ENCODE results near the gene CRADD. TPM values are rescaled to one million over a fixed set of nuclear protein-coding genes. Genes with fewer than 3 reads are reported as not detected.
A peak's percentile ranks its signal among the peaks of the same experiment; 100 is the strongest.
"Not testable (repeated sequence)": the region's sequence is repeated elsewhere in the genome, so short reads cannot be mapped to it uniquely, and the experiment has no call there.

The CRADD gene
- total RNA-seq, 2 donors from 2014 or later, result 56.1 to 94.8 TPM

DNA sequence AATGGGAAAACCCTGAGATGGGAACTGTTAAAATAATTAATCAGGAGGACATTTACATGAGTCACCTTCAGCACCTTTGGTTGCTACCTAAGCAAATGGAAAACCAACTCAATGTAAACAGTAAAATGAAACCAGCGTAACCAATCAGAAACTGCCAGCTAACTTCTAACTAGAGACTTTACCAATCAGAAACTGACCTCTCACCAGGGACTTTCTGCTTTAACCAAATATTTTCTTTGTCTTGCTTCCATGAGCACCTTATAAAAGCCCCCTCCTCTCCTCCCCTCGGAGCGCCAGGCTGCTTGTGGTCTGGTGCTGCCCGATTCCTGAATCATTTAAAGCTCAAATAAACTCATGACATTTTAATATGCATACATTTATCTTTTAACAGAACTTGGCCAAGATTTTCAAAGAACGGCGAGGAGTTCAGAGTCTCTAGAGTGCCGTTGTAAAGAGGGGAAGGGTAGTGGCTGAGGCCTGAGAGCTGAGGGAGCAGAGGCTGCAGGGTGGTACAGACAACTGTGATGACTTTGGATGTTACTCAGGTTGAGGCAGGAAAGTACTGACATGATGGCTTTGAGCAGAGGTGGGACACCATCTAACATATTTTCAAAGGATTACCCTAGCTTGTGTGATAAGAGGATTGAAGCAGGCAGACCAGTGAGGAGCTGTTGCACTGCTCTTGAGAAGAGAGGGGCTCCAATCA is 183.6 kb downstream of the CRADD start:
- no peaks in the 10 kb centered on the region for H3K27me3 ChIP-seq
- H3K27ac ChIP-seq, result no peak overlapping the region
- TF ChIP-seq CTCF (IDR thresholded peaks at IDR 0.05), result no peak
- DNase-seq (ENCODE audit: low spot score), result no peak
- H3K4me3 ChIP-seq, result no peak overlapping the region
- H3K9me3 ChIP-seq, result peaks cover 5 to 12% of the 10 kb centered on the region in 2 donors
- H3K4me1 ChIP-seq, result peaks cover 0 to 29% of the 10 kb centered on the region in 2 donors
- no peaks in the 10 kb centered on the region for H3K36me3 ChIP-seq

GRCh38 chr12:93862424-93862823 is 185.2 kb downstream of the CRADD start:
- Histone ChIP-seq H3K27ac (no peak overlapping the region), H3K4me3 (no peak overlapping the region), H3K27me3 (no peaks in the 10 kb centered on the region), H3K9me3 (peaks cover 12 to 25% of the 10 kb centered on the region in 2 donors), H3K4me1 (peaks cover 0 to 13% of the 10 kb centered on the region in 2 donors), H3K36me3 (no peaks in the 10 kb centered on the region)
- no peak for TF ChIP-seq CTCF (IDR thresholded peaks at IDR 0.05)
- DNase-seq (ENCODE audit: low spot score), result no peak

DNA sequence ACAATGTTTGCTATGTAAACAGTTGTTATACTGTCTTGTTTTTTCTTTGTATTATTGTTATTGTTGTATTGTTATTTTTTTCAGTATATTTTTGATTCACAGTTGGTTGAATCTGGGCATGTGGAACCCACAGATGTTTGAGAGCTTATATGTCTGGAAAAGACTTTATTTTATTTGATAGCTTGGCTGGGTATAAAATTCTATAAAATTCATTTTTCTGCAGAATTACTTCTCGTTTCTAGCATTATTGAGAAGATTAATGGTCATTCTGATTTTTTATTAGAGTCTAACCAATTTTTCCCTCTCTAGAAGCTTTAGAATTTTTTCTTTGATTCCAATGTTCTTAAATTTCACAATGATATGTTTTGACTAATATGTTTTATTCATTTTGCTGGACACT is 188.6 kb downstream of the CRADD start:
- no peak for DNase-seq (ENCODE audit: low spot score)
- no peak overlapping the region for H3K4me3 ChIP-seq
- no peaks in the 10 kb centered on the region for H3K4me1 ChIP-seq
- H3K27me3 ChIP-seq, result no peaks in the 10 kb centered on the region
- no peaks in the 10 kb centered on the region for H3K36me3 ChIP-seq
- H3K27ac ChIP-seq, result no peak overlapping the region
- peaks cover 12 to 32% of the 10 kb centered on the region in 2 donors for H3K9me3 ChIP-seq
- TF ChIP-seq CTCF (IDR thresholded peaks at IDR 0.05), result no peak

DNA sequence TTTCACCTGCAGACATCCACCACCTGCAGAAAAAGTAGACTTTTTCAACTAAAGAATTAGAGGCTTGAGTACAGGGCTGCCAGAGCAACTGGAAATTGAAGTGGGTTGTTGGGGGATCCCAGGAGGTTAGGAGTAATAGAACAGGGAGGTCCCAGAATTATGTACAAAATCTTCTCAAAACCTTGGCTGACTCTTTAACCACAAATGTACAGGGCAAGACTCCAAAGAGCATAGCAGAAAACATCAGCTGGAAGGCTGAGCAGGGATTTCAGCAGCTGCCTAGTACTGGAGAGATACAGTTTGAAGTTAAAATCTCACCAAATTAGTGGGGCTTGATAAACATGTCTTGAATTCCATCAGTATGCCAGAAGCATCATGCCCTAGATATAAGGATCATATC is 191.6 kb downstream of the CRADD start:
- no peak for TF ChIP-seq CTCF (IDR thresholded peaks at IDR 0.05)
- H3K27me3 ChIP-seq, result no peaks in the 10 kb centered on the region
- H3K4me3 ChIP-seq, result no peak overlapping the region
- H3K4me1 ChIP-seq, result no peaks in the 10 kb centered on the region
- no peaks in the 10 kb centered on the region for H3K36me3 ChIP-seq
- H3K9me3 ChIP-seq, result peaks cover 12 to 56% of the 10 kb centered on the region in 2 donors
- no peak for DNase-seq (ENCODE audit: low spot score)
- H3K27ac ChIP-seq, result peak overlapping the region in 1 of 2 donors; percentile 17

- no peak for DNase-seq (ENCODE audit: low spot score)
- no peaks in the 10 kb centered on the region for H3K27me3 ChIP-seq
- H3K4me3 ChIP-seq, result no peak overlapping the region
- peak overlapping the region; percentile 14 to 17 for H3K27ac ChIP-seq
- H3K36me3 ChIP-seq, result no peaks in the 10 kb centered on the region
- H3K4me1 ChIP-seq, result no peaks in the 10 kb centered on the region
- peaks cover 12 to 64% of the 10 kb centered on the region in 2 donors for H3K9me3 ChIP-seq
- TF ChIP-seq CTCF (IDR thresholded peaks at IDR 0.05), result no peak
Measured at GRCh38 chr12:93870020-93870795, 193.0 kb downstream of the CRADD start.

GRCh38 chr12:93871566-93871965 is 194.4 kb downstream of the CRADD start:
- not testable (repeated sequence) for H3K36me3 ChIP-seq; H3K27me3 ChIP-seq; H3K4me3 ChIP-seq; H3K27ac ChIP-seq; DNase-seq (ENCODE audit: low spot score); H3K4me1 ChIP-seq
- H3K9me3 ChIP-seq, result peaks cover 3 to 64% of the 10 kb centered on the region in 2 donors
